Erythroblast (primary cell): Measurements from ENCODE around the gene HOXB13.

Source experiments
- DNase-seq, 2 experiments: peaks; one replicate each; lab custom pipeline; 2025; lab: John Stamatoyannopoulos, UW
- GATA1 ChIP-seq: IDR thresholded peaks from 2 replicates; pipeline ENCODE4 v1.6.1; 2011; ENCODE audit warnings: low read depth, mild to moderate bottlenecking, control low read depth, low read length, moderate library complexity
- POLR2A ChIP-seq: IDR thresholded peaks from 2 replicates; pipeline ENCODE4 v1.6.1; 2011; ENCODE audit warnings: mild to moderate bottlenecking, low read length

Gene HOXB13

GRCh38 chr17:48738424-48738802 is 9.9 kb upstream of the HOXB13 start:
- no peak for TF ChIP-seq GATA1
- no peak for TF ChIP-seq POLR2A
- DNase-seq: no peak

DNA sequence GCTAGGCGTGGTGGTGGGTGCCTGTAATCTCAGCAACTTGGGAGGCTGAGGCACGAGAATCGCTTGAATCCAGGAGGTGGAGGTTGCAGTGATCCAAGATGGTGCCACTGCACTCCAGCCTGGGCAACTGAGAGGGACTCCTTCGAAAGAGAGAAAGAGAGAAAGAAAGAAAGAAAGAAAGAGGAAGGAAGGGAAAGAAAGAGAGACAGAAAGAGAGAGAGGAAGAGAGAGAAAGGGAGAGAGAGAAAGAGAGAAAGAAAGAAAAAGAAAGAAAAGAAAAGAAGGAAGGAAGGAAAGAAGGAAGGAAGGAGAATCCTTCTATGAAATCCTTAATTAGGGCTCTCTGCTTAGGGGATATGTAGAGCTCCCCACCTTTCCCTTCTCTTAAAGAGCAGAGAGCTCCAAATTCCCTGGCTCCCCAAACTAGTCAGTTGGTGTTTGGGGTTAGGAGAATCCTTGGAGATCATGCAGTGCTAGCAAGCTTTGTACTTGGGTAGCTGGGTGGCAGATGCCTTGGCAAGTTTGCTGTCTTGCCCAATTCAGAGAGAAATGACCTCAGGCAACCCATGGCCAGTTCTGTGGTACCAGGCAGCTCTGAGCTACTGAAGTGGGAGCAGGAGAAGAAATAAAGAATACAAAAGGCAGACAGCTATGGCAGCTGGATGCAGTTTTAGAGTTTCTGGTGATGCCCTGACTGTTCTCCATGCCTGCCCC is 8.9 kb upstream of the HOXB13 start:
- TF ChIP-seq GATA1 (no peak), POLR2A (no peak)
- no peak for DNase-seq

GRCh38 chr17:48735062-48735351 is 6.5 kb upstream of the HOXB13 start:
- DNase-seq: no peak
- TF ChIP-seq POLR2A: no peak
- TF ChIP-seq GATA1: no peak

DNA sequence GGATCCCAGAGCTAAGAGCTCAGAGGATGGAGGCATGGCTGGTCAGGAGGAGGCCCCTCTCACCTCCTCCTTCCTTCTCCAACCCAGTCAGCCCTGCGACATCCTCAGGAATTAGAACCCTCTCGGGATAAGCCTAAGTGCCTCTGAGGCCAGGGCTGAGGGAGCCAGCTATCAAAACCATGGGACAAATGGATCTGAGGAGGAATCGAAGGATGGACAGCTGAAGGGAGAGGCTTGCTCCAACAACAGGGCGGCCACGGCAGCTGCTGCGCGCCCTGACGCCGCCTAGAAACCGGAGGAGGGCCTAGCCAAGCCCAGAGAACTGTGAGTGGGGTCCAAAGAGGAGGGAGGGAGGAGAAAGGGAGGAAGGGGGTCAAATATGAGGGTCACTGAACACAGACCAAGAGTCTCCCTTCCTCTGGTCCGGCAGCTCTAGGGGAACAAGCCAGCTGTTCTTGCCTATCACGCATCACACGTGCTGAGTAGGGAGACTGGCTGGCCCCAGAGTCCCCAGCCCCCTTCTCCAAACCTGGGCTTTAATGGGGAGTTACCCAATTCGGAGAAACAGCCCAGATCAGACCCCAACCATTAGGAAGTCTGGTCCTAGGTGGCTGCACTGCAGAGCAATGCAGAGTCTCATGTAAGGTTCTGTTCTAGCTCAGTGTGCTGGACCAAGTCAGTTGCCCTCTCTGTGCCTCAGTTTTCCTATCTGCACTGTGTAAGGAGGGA is 5.9 kb upstream of the HOXB13 start:
- no peak for TF ChIP-seq GATA1
- no peak for TF ChIP-seq POLR2A
- DNase-seq: no peak

GRCh38 chr17:48733632-48734328 is 5.2 kb upstream of the HOXB13 start:
- no peak for DNase-seq
- TF ChIP-seq GATA1 (no peak), POLR2A (no peak)

- DNase-seq: no peak
- TF ChIP-seq GATA1 (no peak), POLR2A (no peak)
These were observed 4.4 kb upstream of the HOXB13 start for GRCh38 chr17:48732688-48733629.

- TF ChIP-seq POLR2A (no peak), GATA1 (no peak)
- DNase-seq: no peak
These were observed 2.8 kb upstream of the HOXB13 start for GRCh38 chr17:48731355-48731754.

- TF ChIP-seq GATA1: no peak
- no peak for TF ChIP-seq POLR2A
- no peak for DNase-seq
These were observed 1.6 kb upstream of the HOXB13 start for GRCh38 chr17:48730240-48730550.

DNA sequence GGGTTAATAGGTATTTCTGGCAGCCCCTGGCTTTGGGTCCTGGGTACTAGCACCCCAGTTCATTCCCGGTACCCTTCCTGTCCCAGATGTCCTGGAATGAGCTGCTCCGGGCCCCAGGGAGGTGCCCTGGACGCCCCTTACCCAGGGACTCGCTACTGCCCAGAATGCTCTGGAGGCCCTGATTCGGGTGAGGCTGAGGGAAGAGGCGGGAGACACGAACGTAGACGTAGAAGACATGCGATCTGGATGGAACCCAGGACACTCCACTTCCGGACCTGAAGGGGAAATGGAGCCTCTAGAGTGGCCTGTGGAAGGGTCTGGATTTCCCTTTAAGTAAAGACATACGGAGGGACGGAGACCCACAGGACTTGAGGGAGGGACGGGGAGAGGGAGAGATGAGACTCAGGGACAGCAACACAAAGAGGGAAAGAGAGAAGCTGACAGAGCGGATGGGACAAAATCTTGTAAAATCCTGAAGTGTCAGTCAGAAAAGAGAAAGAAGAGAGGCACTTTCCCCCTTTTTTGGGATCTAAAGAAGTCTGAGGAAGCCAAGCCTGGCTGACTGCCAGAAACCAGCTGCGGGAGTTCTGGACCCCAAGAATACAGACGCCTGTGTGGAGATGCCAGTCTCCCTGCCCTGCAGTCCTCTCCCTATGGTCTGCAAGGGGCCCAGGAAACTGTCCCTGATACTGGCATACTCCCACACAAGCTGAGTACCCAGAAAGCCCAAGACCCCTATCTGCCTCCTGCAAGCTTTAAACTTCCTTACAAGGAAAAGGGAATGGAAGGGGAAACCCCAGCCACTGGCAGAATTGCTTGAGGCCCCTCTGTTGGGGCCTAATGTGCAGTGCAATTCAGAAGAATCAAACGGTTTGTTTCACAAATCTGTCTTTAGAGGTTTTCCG is 1.0 kb upstream of the HOXB13 start:
- no peak for TF ChIP-seq GATA1
- TF ChIP-seq POLR2A: no peak
- DNase-seq: no peak

GRCh38 chr17:48727415-48728175 is 955 bp downstream of the HOXB13 start:
- no peak for TF ChIP-seq POLR2A
- no peak for TF ChIP-seq GATA1
- no peak for DNase-seq

GRCh38 chr17:48726916-48727286 is 1.6 kb downstream of the HOXB13 start:
- DNase-seq: no peak
- TF ChIP-seq GATA1: no peak
- TF ChIP-seq POLR2A: no peak
